HepG2 (cell line): ENCODE results near the gene SDE2. TPM values are rescaled to one million over a fixed set of nuclear protein-coding genes. Genes with fewer than 3 reads are reported as not detected.

Experiments
- ATAC-seq: fragments of 200-7000 bp; cut with Tn5 transposase; 3 replicates; pipeline ENCODE4 v1.9.1; 2020; ENCODE audit warnings: mild to moderate bottlenecking, moderate library complexity
- BruUV-seq: library from RNA; stranded (reverse); fragments of 400-500 nt; replicated peaks from 2 replicates; lab custom pipeline; 2021; lab: Mats Ljungman, UMichigan
- CTCF ChIA-PET: fragments of 300-600 bp; formaldehyde crosslinking; extraction: SDS; loops from one replicate; lab custom pipeline; 2021; ENCODE audit warnings: low total read pairs, inconsistent platforms, low intra/inter-chr PET ratio; lab: Yijun Ruan, JAX
- POLR2A ChIA-PET: fragments of 350-600 bp; sonication (Branson Sonifier 250); formaldehyde crosslinking; loops from one replicate; lab custom pipeline; 2020; ENCODE audit warnings: antibody characterized with exemption, inconsistent platforms; lab: Yijun Ruan, JAX
- DNase-seq: peaks from one replicate; pipeline ENCODE4 v3.0.0-alpha.2; 2015; ENCODE audit warnings: low spot score
- FAIRE-seq: peaks from 3 replicates; lab custom pipeline; 2011; peaks lifted over from hg19 to GRCh38; lab: Jason Lieb, UNC
- H2AFZ ChIP-seq: one replicate; pipeline ENCODE4 v1.6.1; 2011; ENCODE audit warnings: low read length, inconsistent platforms
- H3K27ac ChIP-seq: fragments of 300-600 bp; 3 replicates; pipeline ENCODE4 v1.8.0; 2011; ENCODE audit warnings: mixed run types, mild to moderate bottlenecking, mixed read lengths, low read length, inconsistent platforms; ENCODE audit not compliant: insufficient read depth; ENCODE audit errors: extremely low read length
- H3K27me3 ChIP-seq, 2 experiments: fragments of 200-600 bp in 1 of 2; 2 replicates in 1 of 2; 3 replicates in 1 of 2; pipeline versions ENCODE4 v1.6.0 to v1.8.0; 2011; ENCODE audit warnings: low read length in 2 of 2, mild to moderate bottlenecking in 2 of 2, moderate library complexity in 2 of 2, inconsistent platforms in 1 of 2; ENCODE audit not compliant: insufficient read depth in 2 of 2, control insufficient read depth in 1 of 2
- H3K36me3 ChIP-seq, 2 experiments: fragments of 200-600 bp in 1 of 2; replicated peaks in 1 of 2; 2 replicates in 1 of 2; 3 replicates in 1 of 2; pipeline versions ENCODE4 v1.5.1 to v1.8.0; 2011; ENCODE audit warnings: low read length in 2 of 2, inconsistent platforms in 1 of 2; ENCODE audit not compliant: insufficient read depth in 2 of 2, control insufficient read depth in 1 of 2
- H3K4me1 ChIP-seq: 2 replicates; pipeline ENCODE4 v1.5.1; 2012; ENCODE audit warnings: low read length, inconsistent platforms; ENCODE audit not compliant: insufficient read depth
- H3K4me2 ChIP-seq: 2 replicates; pipeline ENCODE4 v1.6.0; 2011; ENCODE audit warnings: low read depth, low read length, inconsistent platforms
- H3K4me3 ChIP-seq, 3 experiments: fragments of 200-600 bp in 1 of 3; sonication (generic), shearing (Covaris generic) in 1 of 3; replicated peaks in 1 of 3; 2 replicates each; pipeline ENCODE4 v1.5.1; 2011 to 2016; ENCODE audit warnings: low read length in 3 of 3, inconsistent platforms in 2 of 3, low read depth in 2 of 3, mild to moderate bottlenecking in 2 of 3, control low read depth in 1 of 3, mixed read lengths in 1 of 3; ENCODE audit not compliant: insufficient read depth in 1 of 3
- H3K79me2 ChIP-seq: one replicate; pipeline ENCODE4 v1.6.1; 2011; ENCODE audit warnings: low read length, inconsistent platforms; ENCODE audit not compliant: insufficient read depth
- H3K9ac ChIP-seq: 2 replicates; pipeline ENCODE4 v1.6.0; 2011; ENCODE audit warnings: mild to moderate bottlenecking, low read depth, low read length, inconsistent platforms; ENCODE audit not compliant: insufficient read depth
- H3K9me3 ChIP-seq: 2 replicates; pipeline ENCODE4 v1.5.1; 2012; ENCODE audit warnings: mild to moderate bottlenecking, low read length
- H4K20me1 ChIP-seq: 2 replicates; pipeline ENCODE4 v1.6.0; 2011; ENCODE audit warnings: inconsistent platforms, mild to moderate bottlenecking, low read length, moderate library complexity; ENCODE audit not compliant: insufficient read depth
- CREB1 ChIP-seq, 2 experiments: fragments of 450-650 bp in 1 of 2; IDR thresholded peaks; 2 replicates each; pipeline ENCODE4 v1.6.1; 2016 to 2017; ENCODE audit warnings: control low read depth in 1 of 2, mild to moderate bottlenecking in 1 of 2, missing compliant biosample characterization in 1 of 2, missing genetic modification characterization in 1 of 2
- DBP ChIP-seq: sonication (generic); formaldehyde crosslinking; IDR thresholded peaks from 2 replicates; pipeline ENCODE4 v1.4.0; 2020; ENCODE audit warnings: missing genetic modification reagents; ENCODE audit errors: not compliant biosample characterization
- GABPA ChIP-seq, 2 experiments: IDR thresholded peaks; 2 replicates each; pipeline ENCODE4 v1.6.1; 2011 to 2016; ENCODE audit warnings: low read depth in 2 of 2, low read length in 1 of 2, missing biosample characterization in 1 of 2, missing genetic modification characterization in 1 of 2
- RNF2 ChIP-seq: fragments of 450-650 bp; conservative IDR thresholded peaks from 2 replicates; pipeline ENCODE4 v1.6.1; 2016; ENCODE audit warnings: low read depth
- TEF ChIP-seq: sonication (generic); formaldehyde crosslinking; IDR thresholded peaks from 2 replicates; pipeline ENCODE4 v1.5.0; 2020; ENCODE audit warnings: missing genetic modification reagents
- TERF1 ChIP-seq: sonication (generic); formaldehyde crosslinking; IDR thresholded peaks from 2 replicates; pipeline ENCODE4 v1.8.0; 2022; ENCODE audit warnings: mild to moderate bottlenecking, missing genetic modification reagents, moderate library complexity
- TFAP4 ChIP-seq: sonication (generic); IDR thresholded peaks from 2 replicates; pipeline ENCODE4 v1.6.1; 2016; ENCODE audit warnings: low read depth, borderline replicate concordance
- ZNF460 ChIP-seq: sonication (generic); formaldehyde crosslinking; IDR thresholded peaks from 2 replicates; pipeline ENCODE4 v1.5.1; 2020; ENCODE audit warnings: missing genetic modification reagents, mild to moderate bottlenecking, borderline replicate concordance
- WGBS: methylation state at CpG from one replicate; pipeline ENCODE4 v1.1.6; 2017; ENCODE audit warnings: low lambda C conversion rate; 5-methylcytosine and 5-hydroxymethylcytosine counted together
- in situ Hi-C: cut with HindIII; loops from 2 replicates; pipeline ENCODE4 v1.10.0; 2017; ENCODE audit warnings: low pct_unique_long_range_greater_than_20kb; ENCODE audit not compliant: extremely low pct_ligation_motif_present
- intact Hi-C: fragments of 100-400 bp; cut with micrococcal nuclease; formaldehyde crosslinking; loops from one replicate; pipeline ENCODE4 v1.10.0; 2022; ENCODE audit not compliant: unreplicated experiment
- polyA plus RNA-seq, 8 experiments: library from polyadenylated mRNA; depleted of rRNA in 3 of 8; stranded (reverse) in 7 of 8; unstranded in 1 of 8; fragments of >200 nt; fragmentation: Illumina TruSeq in 4 of 8; extraction: Trizol in 4 of 8; gene quantifications; 2 replicates each; pipeline versions ENCODE4 v1.2.1 to v1.2.3, GENCODE V29; 2011 to 2016; ENCODE audit warnings: low read depth in 4 of 8, missing spikeins in 1 of 8, mixed read lengths in 1 of 8; ENCODE audit not compliant: insufficient read depth in 1 of 8
- total RNA-seq, 5 experiments: library from RNA; depleted of rRNA; stranded (reverse); fragments of >200 nt; fragmentation: Illumina TruSeq; extraction: Trizol; gene quantifications; 2 replicates each; pipeline ENCODE4 v1.2.3, GENCODE V29; 2016; ENCODE audit warnings: low read depth in 1 of 5

The SDE2 gene
- total and polyA plus RNA-seq, 2 of the 13 experiments (the other 11 are each of a cell fraction or from before 2014, with no cell fraction given) = 10.8 to 19.6 TPM

- Histone ChIP-seq H3K36me3 (no peaks in the 10 kb centered on the region), H4K20me1 (no peaks in the 10 kb centered on the region), H3K4me1 (peaks cover 37% of the 10 kb centered on the region), H3K4me2 (no peak overlapping the region), H3K9me3 (no peaks in the 10 kb centered on the region), H2AFZ (no peak overlapping the region), H3K27ac (no peak overlapping the region), H3K79me2 (no peaks in the 10 kb centered on the region), H3K4me3 (no peak overlapping the region), H3K9ac (no peak overlapping the region), H3K27me3 (peaks cover 7 to 24% of the 10 kb centered on the region in 2 experiments; a peak in 4 of 5 replicates)
- no TSS peak for BruUV-seq
- in situ Hi-C loops (no loop called here), intact Hi-C loops (no loop called here)
- ChIA-PET CTCF (no interaction called here), POLR2A (no interaction called here)
- TF ChIP-seq DBP (CRISPR knock-in tag) = no peak
- no peak for TF ChIP-seq TFAP4
- no peak for TF ChIP-seq ZNF460
- no peak for TF ChIP-seq CREB1 (IDR thresholded peaks at IDR 0.05)
- TF ChIP-seq CREB1 (CRISPR knock-in tag; IDR thresholded peaks at IDR 0.05) = no peak
- no peak for TF ChIP-seq RNF2
- no peak for TF ChIP-seq TEF (CRISPR knock-in tag)
- no peak for TF ChIP-seq GABPA (IDR thresholded peaks at IDR 0.05; ENCODE audit: low read depth, low read length)
- TF ChIP-seq GABPA (CRISPR knock-in tag; IDR thresholded peaks at IDR 0.05; ENCODE audit: low read depth) = no peak
- TF ChIP-seq TERF1 (CRISPR knock-in tag) = no peak
- 25% methylated on average over 6 of the region's 6 CpGs for WGBS
- ATAC-seq (no peak), FAIRE-seq (no peak), DNase-seq (no peak)
These were observed 50.1 kb downstream of the SDE2 start for GRCh38 chr1:225949041-225949440.
